Colonic mucosa (tissue), 4 donors: ENCODE data around the gene TXNDC2. TPM values are rescaled to one million over a fixed set of nuclear protein-coding genes. Genes with fewer than 3 reads are reported as not detected.
"Not testable (repeated sequence)": the region's sequence is repeated elsewhere in the genome, so short reads cannot be mapped to it uniquely, and the experiment has no call there.

Experiments used
- DNase-seq: peaks from one replicate; pipeline ENCODE4 v3.0.0-alpha.2; 2020
- H3K27ac ChIP-seq: fragments of 200-600 bp; one replicate; pipeline ENCODE4 v1.8.0; 2021
- H3K27me3 ChIP-seq: fragments of 200-600 bp; one replicate; pipeline ENCODE4 v1.8.0; 2021
- H3K36me3 ChIP-seq: fragments of 200-600 bp; one replicate; pipeline ENCODE4 v1.8.0; 2021
- H3K4me1 ChIP-seq: fragments of 200-600 bp; one replicate; pipeline ENCODE4 v1.8.0; 2021; ENCODE audit warnings: mild to moderate bottlenecking
- H3K4me3 ChIP-seq: fragments of 200-600 bp; one replicate; pipeline ENCODE4 v1.8.0; 2021
- H3K9ac ChIP-seq, 2 donors: one replicate each; pipeline ENCODE4 v1.7.0; 2013; ENCODE audit warnings: control low read depth in 2 of 2, low read depth in 2 of 2, low read length in 2 of 2
- H3K9me3 ChIP-seq: fragments of 200-600 bp; one replicate; pipeline ENCODE4 v1.8.0; 2021
- CTCF ChIP-seq: fragments of 200-600 bp; IDR thresholded peaks from one replicate; pipeline ENCODE4 v1.8.0; 2022; ENCODE audit warnings: antibody characterized with exemption, mild to moderate bottlenecking
- intact Hi-C: fragments of 100-400 bp; cut with DNase I; formaldehyde crosslinking; loops from one replicate; pipeline ENCODE4 v1.14.1; 2022
- total RNA-seq, 2 donors: library from RNA; stranded (reverse); fragmentation: NEBNext Ultra II Directional in 1 of 2; extraction: Animal tissue kit (Norgen Biotek cat#: 25700) in 1 of 2; gene quantifications; one replicate each; pipeline ENCODE4 v1.2.1, GENCODE V29; 2021
- donor health status: healthy.
- donor health status: DM: no; HTN: no; CAD: no.
- donor health status: DM: no; HTN: no; CAD: no.

The TXNDC2 gene
- total RNA-seq, 2 donors from 2014 or later, result not detected

GRCh38 chr18:9905401-9905922 is 19.7 kb downstream of the TXNDC2 start:
- Histone ChIP-seq H3K36me3 (no peaks in the 10 kb centered on the region), H3K4me1 (no peaks in the 10 kb centered on the region), H3K27ac (no peak overlapping the region), H3K4me3 (no peak overlapping the region), H3K9ac (no peak overlapping the region), H3K27me3 (no peaks in the 10 kb centered on the region), H3K9me3 (no peaks in the 10 kb centered on the region)
- intact Hi-C loops, result no loop called here
- DNase-seq, result no peak
- TF ChIP-seq CTCF, result no peak

GRCh38 chr18:9906481-9906880 is 20.7 kb downstream of the TXNDC2 start:
- H3K27ac ChIP-seq, result no peak overlapping the region
- no peak for TF ChIP-seq CTCF
- no peak for DNase-seq
- H3K9ac ChIP-seq, result no peak overlapping the region
- H3K4me1 ChIP-seq, result no peaks in the 10 kb centered on the region
- no peaks in the 10 kb centered on the region for H3K36me3 ChIP-seq
- no peaks in the 10 kb centered on the region for H3K9me3 ChIP-seq
- no peaks in the 10 kb centered on the region for H3K27me3 ChIP-seq
- no peak overlapping the region for H3K4me3 ChIP-seq
- intact Hi-C loops, result no loop called here

GRCh38 chr18:9907867-9908266 is 22.1 kb downstream of the TXNDC2 start:
- no peaks in the 10 kb centered on the region for H3K4me1 ChIP-seq
- no peak for DNase-seq
- H3K27me3 ChIP-seq, result no peaks in the 10 kb centered on the region
- H3K36me3 ChIP-seq, result no peaks in the 10 kb centered on the region
- intact Hi-C loops, result no loop called here
- H3K27ac ChIP-seq, result no peak overlapping the region
- H3K9ac ChIP-seq, result no peak overlapping the region
- TF ChIP-seq CTCF, result no peak
- no peaks in the 10 kb centered on the region for H3K9me3 ChIP-seq
- no peak overlapping the region for H3K4me3 ChIP-seq

GRCh38 chr18:9910071-9910470 is 24.3 kb downstream of the TXNDC2 start:
- Histone ChIP-seq H3K4me3 (no peak overlapping the region), H3K27ac (no peak overlapping the region), H3K9ac (no peak overlapping the region), H3K4me1 (no peaks in the 10 kb centered on the region), H3K27me3 (no peaks in the 10 kb centered on the region), H3K36me3 (no peaks in the 10 kb centered on the region), H3K9me3 (no peaks in the 10 kb centered on the region)
- intact Hi-C loops, result no loop called here
- TF ChIP-seq CTCF, result no peak
- DNase-seq, result no peak

- Histone ChIP-seq H3K27ac (no peak overlapping the region), H3K27me3 (no peaks in the 10 kb centered on the region), H3K36me3 (no peaks in the 10 kb centered on the region), H3K9ac (no peak overlapping the region), H3K4me3 (no peak overlapping the region), H3K4me1 (no peaks in the 10 kb centered on the region), H3K9me3 (no peaks in the 10 kb centered on the region)
- intact Hi-C loops, result no loop called here
- DNase-seq, result no peak
- TF ChIP-seq CTCF, result no peak
Observed at GRCh38 chr18:9910661-9911060, 24.9 kb downstream of the TXNDC2 start.

- no peak for TF ChIP-seq CTCF
- Histone ChIP-seq H3K27me3 (no peaks in the 10 kb centered on the region), H3K9me3 (no peaks in the 10 kb centered on the region), H3K4me3 (no peak overlapping the region), H3K9ac (no peak overlapping the region), H3K27ac (no peak overlapping the region), H3K36me3 (no peaks in the 10 kb centered on the region), H3K4me1 (no peaks in the 10 kb centered on the region)
- no peak for DNase-seq
- intact Hi-C loops, result no loop called here
Observed at GRCh38 chr18:9911226-9911625, 25.5 kb downstream of the TXNDC2 start.

GRCh38 chr18:9912285-9912684 is 26.5 kb downstream of the TXNDC2 start:
- H3K36me3 ChIP-seq, DNase-seq, H3K4me3 ChIP-seq, intact Hi-C loops, H3K9me3 ChIP-seq, H3K27ac ChIP-seq, H3K27me3 ChIP-seq, H3K9ac ChIP-seq, H3K4me1 ChIP-seq: not testable (repeated sequence)
